Skeletal muscle tissue (tissue), 4 donors: ENCODE measurements around the gene EIF4E2. TPM values are rescaled to one million over a fixed set of nuclear protein-coding genes. Genes with fewer than 3 reads are reported as not detected.
"Not testable (repeated sequence)": the region's sequence is repeated elsewhere in the genome, so short reads cannot be mapped to it uniquely, and the experiment has no call there.

ENCODE experiments used
- H3K27ac ChIP-seq: one replicate; pipeline ENCODE4 v1.7.0; 2013; ENCODE audit warnings: mild to moderate bottlenecking, low read depth, low read length, inconsistent platforms
- H3K27me3 ChIP-seq, 3 donors: one replicate each; pipeline ENCODE4 v1.7.0; 2013; ENCODE audit warnings: low read length in 3 of 3; ENCODE audit not compliant: control insufficient read depth in 3 of 3, insufficient read depth in 3 of 3
- H3K36me3 ChIP-seq, 3 donors: one replicate each; pipeline ENCODE4 v1.7.0; 2013; ENCODE audit warnings: low read length in 3 of 3; ENCODE audit not compliant: control insufficient read depth in 3 of 3, insufficient read depth in 3 of 3
- H3K4me1 ChIP-seq, 3 donors: one replicate each; pipeline ENCODE4 v1.7.0; 2013; ENCODE audit warnings: low read length in 3 of 3, mild to moderate bottlenecking in 3 of 3; ENCODE audit not compliant: control insufficient read depth in 3 of 3, insufficient read depth in 3 of 3
- H3K4me3 ChIP-seq, 3 donors: one replicate each; pipeline ENCODE4 v1.7.0; 2013; ENCODE audit warnings: low read length in 3 of 3
- H3K9ac ChIP-seq, 3 donors: one replicate each; pipeline ENCODE4 v1.7.0; 2013; ENCODE audit warnings: low read length in 3 of 3, mild to moderate bottlenecking in 3 of 3, moderate library complexity in 2 of 3, low read depth in 1 of 3
- H3K9me3 ChIP-seq, 3 donors: one replicate each; pipeline ENCODE4 v1.7.0; 2013; ENCODE audit warnings: low read length in 3 of 3; ENCODE audit not compliant: control insufficient read depth in 3 of 3
- total RNA-seq: library from RNA; depleted of rRNA; stranded (reverse); fragments of >200 nt; gene quantifications from one replicate; pipeline ENCODE4 v1.2.3, GENCODE V29; 2014
- donor health status: Osteomylitis.

The EIF4E2 gene
- total RNA-seq, 1 donor from 2014 or later = 204 TPM

GRCh38 chr2:232526372-232526941 is 24.0 kb upstream of the EIF4E2 start:
- H3K27me3 ChIP-seq = peaks cover 8 to 26% (median 10%) of the 10 kb centered on the region in 3 donors
- no peaks in the 10 kb centered on the region for H3K9me3 ChIP-seq
- H3K9ac ChIP-seq = peak overlapping the region; percentile 76 to 85 (median 83)
- H3K4me1 ChIP-seq = peaks cover 61 to 75% (median 68%) of the 10 kb centered on the region in 3 donors
- peaks cover 0 to 4% (median 3%) of the 10 kb centered on the region in 3 donors for H3K36me3 ChIP-seq
- H3K27ac ChIP-seq = peak overlapping the region; percentile 95
- peak overlapping the region; percentile 66 to 77 (median 72) for H3K4me3 ChIP-seq

GRCh38 chr2:232527905-232528470 is 22.5 kb upstream of the EIF4E2 start:
- H3K4me1 ChIP-seq = peaks cover 59 to 69% (median 60%) of the 10 kb centered on the region in 3 donors
- H3K9me3 ChIP-seq = no peaks in the 10 kb centered on the region
- H3K4me3 ChIP-seq = peak overlapping the region in 2 of 3 donors; percentile 5 to 56
- peaks cover 0 to 6% (median 3%) of the 10 kb centered on the region in 3 donors for H3K36me3 ChIP-seq
- peak overlapping the region; percentile 79 for H3K27ac ChIP-seq
- peaks cover 2 to 22% (median 8%) of the 10 kb centered on the region in 3 donors for H3K27me3 ChIP-seq
- peak overlapping the region; percentile 40 to 74 (median 43) for H3K9ac ChIP-seq

- no peaks in the 10 kb centered on the region for H3K9me3 ChIP-seq
- H3K27me3 ChIP-seq = peaks cover under 1 to 13% (median 2%) of the 10 kb centered on the region in 3 donors
- peak overlapping the region; percentile 79 for H3K27ac ChIP-seq
- peaks cover 3 to 6% (median 4%) of the 10 kb centered on the region in 3 donors for H3K36me3 ChIP-seq
- peak overlapping the region; percentile 14 to 56 (median 27) for H3K4me3 ChIP-seq
- H3K9ac ChIP-seq = peak overlapping the region; percentile 40 to 74 (median 63)
- H3K4me1 ChIP-seq = peaks cover 53 to 60% (median 54%) of the 10 kb centered on the region in 3 donors
Observed at GRCh38 chr2:232528746-232529460, 21.6 kb upstream of the EIF4E2 start.

GRCh38 chr2:232529806-232530547 is 20.5 kb upstream of the EIF4E2 start:
- no peaks in the 10 kb centered on the region for H3K9me3 ChIP-seq
- H3K27ac ChIP-seq = peak overlapping the region; percentile 79
- no peak overlapping the region for H3K4me3 ChIP-seq
- H3K9ac ChIP-seq = peak overlapping the region in 2 of 3 donors; percentile 10 to 74
- H3K4me1 ChIP-seq = peaks cover 47 to 50% (median 47%) of the 10 kb centered on the region in 3 donors
- H3K27me3 ChIP-seq = peaks cover 0 to 4% (median 2%) of the 10 kb centered on the region in 3 donors
- peaks cover 8 to 11% (median 10%) of the 10 kb centered on the region in 3 donors for H3K36me3 ChIP-seq

- Histone ChIP-seq H3K9ac (no peak overlapping the region), H3K4me1 (peaks cover 40 to 45% (median 40%) of the 10 kb centered on the region in 3 donors), H3K36me3 (peaks cover 8 to 18% (median 17%) of the 10 kb centered on the region in 3 donors)
Observed at GRCh38 chr2:232530626-232531260, 19.7 kb upstream of the EIF4E2 start.

GRCh38 chr2:232532419-232532818 is 18.1 kb upstream of the EIF4E2 start:
- Histone ChIP-seq H3K4me1 (peaks cover 30 to 38% (median 35%) of the 10 kb centered on the region in 3 donors), H3K27ac (no peak overlapping the region), H3K4me3 (no peak overlapping the region), H3K9me3 (peaks cover 0 to 4% (median 0%) of the 10 kb centered on the region in 3 donors), H3K36me3 (peaks cover 8 to 26% (median 21%) of the 10 kb centered on the region in 3 donors), H3K9ac (peak overlapping the region in 1 of 3 donors; percentile 40), H3K27me3 (peaks cover 0 to 4% (median 0%) of the 10 kb centered on the region in 3 donors)

More at GRCh38 chr2:232530626-232531260, 19.7 kb upstream of the EIF4E2 start:
- peaks cover 0 to 4% (median 2%) of the 10 kb centered on the region in 3 donors for H3K27me3 ChIP-seq
- no peaks in the 10 kb centered on the region for H3K9me3 ChIP-seq
- no peak overlapping the region for H3K4me3 ChIP-seq
- no peak overlapping the region for H3K27ac ChIP-seq

- H3K27ac ChIP-seq, H3K4me3 ChIP-seq, H3K9me3 ChIP-seq, H3K27me3 ChIP-seq: not testable (repeated sequence)
- peaks cover 31 to 39% (median 37%) of the 10 kb centered on the region in 3 donors for H3K4me1 ChIP-seq
- peak overlapping the region in 1 of 3 donors; percentile 40 for H3K9ac ChIP-seq
- H3K36me3 ChIP-seq = peaks cover 8 to 26% (median 21%) of the 10 kb centered on the region in 3 donors
Observed at GRCh38 chr2:232532821-232533220, 17.7 kb upstream of the EIF4E2 start.

GRCh38 chr2:232533944-232534710 is 16.4 kb upstream of the EIF4E2 start:
- peaks cover 0 to 4% (median 0%) of the 10 kb centered on the region in 3 donors for H3K27me3 ChIP-seq
- peaks cover 21 to 39% (median 33%) of the 10 kb centered on the region in 3 donors for H3K4me1 ChIP-seq
- no peak overlapping the region for H3K9ac ChIP-seq
- peaks cover 0 to 4% (median 0%) of the 10 kb centered on the region in 3 donors for H3K9me3 ChIP-seq
- H3K4me3 ChIP-seq = no peak overlapping the region
- H3K27ac ChIP-seq = no peak overlapping the region
- H3K36me3 ChIP-seq = peaks cover 8 to 26% (median 21%) of the 10 kb centered on the region in 3 donors
